ENCODE results near the gene CDH11.

CDH11 gene

DNA sequence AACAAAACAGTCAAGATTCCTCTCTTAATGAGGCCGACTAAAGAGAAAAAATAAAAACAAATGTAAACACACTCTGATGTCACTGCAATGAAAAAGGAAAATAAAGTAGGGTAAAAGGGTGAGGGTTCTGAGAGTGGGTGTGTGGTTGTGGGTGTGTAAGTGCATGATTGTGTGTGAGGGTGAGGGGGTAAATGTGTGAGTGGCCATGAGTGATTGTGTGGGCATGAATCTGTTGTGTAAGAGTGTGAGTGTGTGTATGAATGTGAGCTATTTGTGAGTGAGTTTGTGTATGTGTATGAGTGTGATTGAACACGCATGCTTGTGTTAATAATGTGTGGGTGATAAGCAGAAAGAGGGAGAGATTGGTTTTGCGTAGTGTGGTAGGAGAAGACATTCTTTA, 132.8 kb downstream of the CDH11 start:
- no peaks in the 10 kb centered on the region for H3K4me1 ChIP-seq (ENCODE audit: control insufficient read depth, insufficient read depth, low read length)
- no peak overlapping the region for H3K4me3 ChIP-seq (ENCODE audit: low read depth, low read length)
- no peaks in the 10 kb centered on the region for H3K36me3 ChIP-seq (ENCODE audit: control insufficient read depth, insufficient read depth, low read length)
- no peaks in the 10 kb centered on the region for H3K27me3 ChIP-seq (ENCODE audit: control insufficient read depth, insufficient read depth, low read length)
- H3K9me3 ChIP-seq (ENCODE audit: control insufficient read depth, insufficient read depth, low read length), result no peaks in the 10 kb centered on the region
- no peak overlapping the region for H3K9ac ChIP-seq (ENCODE audit: low read depth, low read length)

- no peaks in the 10 kb centered on the region for H3K9me3 ChIP-seq (ENCODE audit: control insufficient read depth, insufficient read depth, low read length)
- H3K4me3 ChIP-seq (ENCODE audit: low read depth, low read length), result no peak overlapping the region
- no peaks in the 10 kb centered on the region for H3K36me3 ChIP-seq (ENCODE audit: control insufficient read depth, insufficient read depth, low read length)
- no peak overlapping the region for H3K9ac ChIP-seq (ENCODE audit: low read depth, low read length)
- no peaks in the 10 kb centered on the region for H3K27me3 ChIP-seq (ENCODE audit: control insufficient read depth, insufficient read depth, low read length)
- no peaks in the 10 kb centered on the region for H3K4me1 ChIP-seq (ENCODE audit: control insufficient read depth, insufficient read depth, low read length)
Measured at GRCh38 chr16:64983963-64984362, 137.9 kb downstream of the CDH11 start.

DNA sequence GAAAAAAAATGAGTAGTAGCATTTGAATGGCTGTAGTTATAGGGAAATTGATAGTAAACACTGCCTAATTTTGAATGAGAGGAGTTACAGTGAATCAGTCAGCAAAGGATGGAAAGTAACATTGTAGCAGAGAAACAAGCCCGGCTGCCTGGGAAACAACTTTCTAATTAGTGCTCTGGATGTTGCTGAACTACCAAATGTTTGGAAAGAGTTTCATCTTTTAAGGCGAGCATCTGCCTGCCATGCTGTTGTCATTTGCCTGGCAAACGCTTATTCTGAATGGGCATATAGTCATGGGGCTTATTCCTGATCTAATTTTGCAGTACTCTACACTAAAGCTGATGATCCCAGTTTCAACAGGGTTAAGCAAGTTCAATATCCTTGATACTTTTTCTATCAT, 138.6 kb downstream of the CDH11 start:
- no peak overlapping the region for H3K9ac ChIP-seq (ENCODE audit: low read depth, low read length)
- no peaks in the 10 kb centered on the region for H3K9me3 ChIP-seq (ENCODE audit: control insufficient read depth, insufficient read depth, low read length)
- no peak overlapping the region for H3K4me3 ChIP-seq (ENCODE audit: low read depth, low read length)
- no peaks in the 10 kb centered on the region for H3K36me3 ChIP-seq (ENCODE audit: control insufficient read depth, insufficient read depth, low read length)
- no peaks in the 10 kb centered on the region for H3K27me3 ChIP-seq (ENCODE audit: control insufficient read depth, insufficient read depth, low read length)
- no peaks in the 10 kb centered on the region for H3K4me1 ChIP-seq (ENCODE audit: control insufficient read depth, insufficient read depth, low read length)

DNA sequence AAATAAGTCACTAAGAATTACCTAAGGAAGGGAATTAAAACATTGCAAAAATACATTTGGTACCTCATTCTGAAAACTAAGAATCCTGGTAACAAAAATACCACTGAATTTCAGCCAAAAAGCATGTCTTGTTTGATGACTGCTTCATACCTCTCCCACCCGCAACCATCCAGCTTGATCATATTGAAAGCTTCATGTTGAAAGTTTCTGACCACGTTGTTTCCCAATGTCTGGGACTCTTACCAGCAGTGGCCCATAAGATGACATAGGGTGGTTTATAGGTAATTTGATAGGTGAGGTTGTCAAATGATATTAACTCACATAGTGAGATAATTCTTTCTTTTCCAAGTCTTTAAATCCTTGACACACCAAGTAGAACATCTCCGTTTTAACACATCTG, 139.3 kb downstream of the CDH11 start:
- Histone ChIP-seq H3K9me3 (ENCODE audit: control insufficient read depth, insufficient read depth, low read length) (no peaks in the 10 kb centered on the region), H3K9ac (ENCODE audit: low read depth, low read length) (no peak overlapping the region), H3K27me3 (ENCODE audit: control insufficient read depth, insufficient read depth, low read length) (no peaks in the 10 kb centered on the region), H3K4me1 (ENCODE audit: control insufficient read depth, insufficient read depth, low read length) (no peaks in the 10 kb centered on the region), H3K4me3 (ENCODE audit: low read depth, low read length) (no peak overlapping the region), H3K36me3 (ENCODE audit: control insufficient read depth, insufficient read depth, low read length) (no peaks in the 10 kb centered on the region)

DNA sequence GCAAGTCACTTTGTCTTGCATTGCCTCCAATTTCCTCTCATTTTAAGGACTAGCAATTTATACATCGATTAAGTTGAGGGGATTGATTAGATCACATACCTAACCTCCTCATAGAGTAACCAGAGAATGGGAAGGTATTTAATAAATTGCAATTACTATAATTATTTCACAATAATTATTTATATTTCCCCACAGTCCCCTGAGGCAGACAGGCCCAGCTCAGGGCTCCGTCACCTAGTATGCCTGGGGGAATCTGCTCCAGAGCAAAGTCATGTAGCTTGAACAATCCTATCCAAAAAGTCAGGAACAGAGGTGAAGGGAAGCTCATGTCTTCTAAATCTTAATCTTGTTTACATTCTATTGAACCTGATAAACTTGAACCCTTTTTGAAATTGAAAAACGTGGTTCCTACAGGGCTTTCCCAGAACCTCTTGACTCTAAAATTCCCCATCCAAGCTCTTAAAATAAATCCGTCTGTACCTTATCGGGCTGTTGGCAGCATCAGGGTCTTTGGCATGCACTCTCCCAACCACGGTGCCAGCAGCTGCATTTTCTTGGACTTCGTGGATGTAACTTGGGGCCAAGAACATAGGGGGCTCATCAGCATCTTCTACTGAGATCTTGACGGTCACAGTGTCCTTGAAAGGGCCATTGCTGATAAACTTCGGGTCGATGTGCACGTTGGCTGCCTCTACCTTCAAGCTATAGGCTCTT, 140.1 kb downstream of the CDH11 start:
- Histone ChIP-seq H3K36me3 (ENCODE audit: control insufficient read depth, insufficient read depth, low read length) (no peaks in the 10 kb centered on the region), H3K4me1 (ENCODE audit: control insufficient read depth, insufficient read depth, low read length) (no peaks in the 10 kb centered on the region), H3K9me3 (ENCODE audit: control insufficient read depth, insufficient read depth, low read length) (no peaks in the 10 kb centered on the region), H3K9ac (ENCODE audit: low read depth, low read length) (no peak overlapping the region), H3K27me3 (ENCODE audit: control insufficient read depth, insufficient read depth, low read length) (no peaks in the 10 kb centered on the region), H3K4me3 (ENCODE audit: low read depth, low read length) (no peak overlapping the region)

DNA sequence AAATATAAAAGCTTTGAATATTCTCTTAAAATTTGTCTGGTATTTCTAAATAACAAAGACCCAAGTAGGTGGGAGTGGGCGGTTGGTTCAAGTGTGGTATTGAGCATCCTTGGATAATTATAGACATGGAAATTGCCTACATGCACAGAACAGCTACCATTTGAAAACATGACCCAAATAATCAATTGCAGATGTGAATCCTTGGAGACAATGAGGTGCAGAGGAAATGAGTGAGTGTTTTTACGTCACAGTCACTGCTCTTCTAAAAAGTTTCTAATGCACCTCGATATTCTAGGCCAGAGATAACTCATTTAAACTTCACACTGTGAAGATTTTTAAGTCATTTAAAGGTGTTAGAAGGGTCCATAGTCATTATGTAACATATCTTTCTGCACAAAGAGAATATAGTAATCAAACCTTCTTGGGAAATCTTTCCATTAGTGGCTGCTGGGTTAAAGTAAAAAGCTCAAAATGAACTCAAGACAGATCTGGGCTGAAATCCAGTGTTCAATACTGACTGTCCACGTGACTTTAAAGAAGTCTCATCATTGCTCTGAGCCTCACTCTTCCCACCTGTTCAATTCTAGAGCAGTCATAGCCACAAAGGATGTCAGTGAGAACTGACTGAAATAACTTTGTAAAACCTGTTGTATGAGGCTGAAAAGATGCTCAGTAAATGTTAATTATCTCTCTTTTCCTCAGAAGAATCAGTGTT, 144.5 kb downstream of the CDH11 start:
- H3K4me3 ChIP-seq (ENCODE audit: low read depth, low read length), result no peak overlapping the region
- H3K27me3 ChIP-seq (ENCODE audit: control insufficient read depth, insufficient read depth, low read length), result no peaks in the 10 kb centered on the region
- H3K4me1 ChIP-seq (ENCODE audit: control insufficient read depth, insufficient read depth, low read length), result no peaks in the 10 kb centered on the region
- H3K9me3 ChIP-seq (ENCODE audit: control insufficient read depth, insufficient read depth, low read length), result no peaks in the 10 kb centered on the region
- no peak overlapping the region for H3K9ac ChIP-seq (ENCODE audit: low read depth, low read length)
- H3K36me3 ChIP-seq (ENCODE audit: control insufficient read depth, insufficient read depth, low read length), result no peaks in the 10 kb centered on the region

DNA sequence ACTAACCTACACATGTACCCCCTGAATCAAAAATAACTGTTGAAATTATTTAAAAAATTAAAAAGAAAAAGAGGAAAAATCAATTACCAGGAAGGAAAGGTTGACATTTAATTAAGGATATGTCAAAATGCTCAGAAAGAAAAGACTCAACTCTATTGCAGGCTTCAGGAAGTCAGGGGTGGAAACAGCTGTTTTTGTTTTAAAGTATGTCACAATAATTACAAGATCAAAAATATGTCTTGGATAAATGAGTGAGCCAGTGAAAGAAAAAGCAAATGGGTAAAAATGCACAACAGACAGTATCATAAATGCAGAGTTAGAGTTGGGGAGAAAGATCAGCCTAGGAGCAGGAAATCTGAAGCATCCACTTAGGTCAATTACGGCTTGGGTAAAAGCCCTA, 146.0 kb downstream of the CDH11 start:
- H3K4me3 ChIP-seq (ENCODE audit: low read depth, low read length), result no peak overlapping the region
- no peak overlapping the region for H3K9ac ChIP-seq (ENCODE audit: low read depth, low read length)
- H3K36me3 ChIP-seq (ENCODE audit: control insufficient read depth, insufficient read depth, low read length), result no peaks in the 10 kb centered on the region
- H3K4me1 ChIP-seq (ENCODE audit: control insufficient read depth, insufficient read depth, low read length), result no peaks in the 10 kb centered on the region
- no peaks in the 10 kb centered on the region for H3K27me3 ChIP-seq (ENCODE audit: control insufficient read depth, insufficient read depth, low read length)
- no peaks in the 10 kb centered on the region for H3K9me3 ChIP-seq (ENCODE audit: control insufficient read depth, insufficient read depth, low read length)

GRCh38 chr16:64974381-64974780, 147.5 kb downstream of the CDH11 start:
- no peaks in the 10 kb centered on the region for H3K36me3 ChIP-seq (ENCODE audit: control insufficient read depth, insufficient read depth, low read length)
- H3K9me3 ChIP-seq (ENCODE audit: control insufficient read depth, insufficient read depth, low read length), result no peaks in the 10 kb centered on the region
- no peaks in the 10 kb centered on the region for H3K4me1 ChIP-seq (ENCODE audit: control insufficient read depth, insufficient read depth, low read length)
- H3K4me3 ChIP-seq (ENCODE audit: low read depth, low read length), result no peak overlapping the region
- no peaks in the 10 kb centered on the region for H3K27me3 ChIP-seq (ENCODE audit: control insufficient read depth, insufficient read depth, low read length)
- no peak overlapping the region for H3K9ac ChIP-seq (ENCODE audit: low read depth, low read length)

GRCh38 chr16:64973171-64973570, 148.7 kb downstream of the CDH11 start:
- Histone ChIP-seq H3K4me1 (ENCODE audit: control insufficient read depth, insufficient read depth, low read length) (no peaks in the 10 kb centered on the region), H3K9ac (ENCODE audit: low read depth, low read length) (no peak overlapping the region), H3K4me3 (ENCODE audit: low read depth, low read length) (no peak overlapping the region), H3K9me3 (ENCODE audit: control insufficient read depth, insufficient read depth, low read length) (no peaks in the 10 kb centered on the region), H3K36me3 (ENCODE audit: control insufficient read depth, insufficient read depth, low read length) (no peaks in the 10 kb centered on the region), H3K27me3 (ENCODE audit: control insufficient read depth, insufficient read depth, low read length) (no peaks in the 10 kb centered on the region)

- H3K9ac ChIP-seq (ENCODE audit: low read depth, low read length), result no peak overlapping the region
- no peaks in the 10 kb centered on the region for H3K36me3 ChIP-seq (ENCODE audit: control insufficient read depth, insufficient read depth, low read length)
- no peaks in the 10 kb centered on the region for H3K4me1 ChIP-seq (ENCODE audit: control insufficient read depth, insufficient read depth, low read length)
- H3K27me3 ChIP-seq (ENCODE audit: control insufficient read depth, insufficient read depth, low read length), result no peaks in the 10 kb centered on the region
- H3K4me3 ChIP-seq (ENCODE audit: low read depth, low read length), result no peak overlapping the region
- H3K9me3 ChIP-seq (ENCODE audit: control insufficient read depth, insufficient read depth, low read length), result no peaks in the 10 kb centered on the region
Measured at GRCh38 chr16:64971171-64971570, 150.7 kb downstream of the CDH11 start.

- Histone ChIP-seq H3K4me3 (ENCODE audit: low read depth, low read length) (no peak overlapping the region), H3K36me3 (ENCODE audit: control insufficient read depth, insufficient read depth, low read length) (no peaks in the 10 kb centered on the region), H3K27me3 (ENCODE audit: control insufficient read depth, insufficient read depth, low read length) (no peaks in the 10 kb centered on the region), H3K4me1 (ENCODE audit: control insufficient read depth, insufficient read depth, low read length) (no peaks in the 10 kb centered on the region), H3K9ac (ENCODE audit: low read depth, low read length) (no peak overlapping the region), H3K9me3 (ENCODE audit: control insufficient read depth, insufficient read depth, low read length) (no peaks in the 10 kb centered on the region)
Measured at GRCh38 chr16:64969221-64969620, 152.6 kb downstream of the CDH11 start.

- Histone ChIP-seq H3K9me3 (ENCODE audit: control insufficient read depth, insufficient read depth, low read length) (no peaks in the 10 kb centered on the region), H3K4me1 (ENCODE audit: control insufficient read depth, insufficient read depth, low read length) (no peaks in the 10 kb centered on the region), H3K4me3 (ENCODE audit: low read depth, low read length) (no peak overlapping the region), H3K27me3 (ENCODE audit: control insufficient read depth, insufficient read depth, low read length) (no peaks in the 10 kb centered on the region), H3K36me3 (ENCODE audit: control insufficient read depth, insufficient read depth, low read length) (no peaks in the 10 kb centered on the region), H3K9ac (ENCODE audit: low read depth, low read length) (no peak overlapping the region)
Measured at GRCh38 chr16:64968539-64968938, 153.3 kb downstream of the CDH11 start.

Data from iPS-15b (cell line).